ENCODE data around the gene MAST4.
"Not testable (repeated sequence)": the region's sequence is repeated elsewhere in the genome, so short reads cannot be mapped to it uniquely, and the experiment has no call there.

MAST4 gene

DNA sequence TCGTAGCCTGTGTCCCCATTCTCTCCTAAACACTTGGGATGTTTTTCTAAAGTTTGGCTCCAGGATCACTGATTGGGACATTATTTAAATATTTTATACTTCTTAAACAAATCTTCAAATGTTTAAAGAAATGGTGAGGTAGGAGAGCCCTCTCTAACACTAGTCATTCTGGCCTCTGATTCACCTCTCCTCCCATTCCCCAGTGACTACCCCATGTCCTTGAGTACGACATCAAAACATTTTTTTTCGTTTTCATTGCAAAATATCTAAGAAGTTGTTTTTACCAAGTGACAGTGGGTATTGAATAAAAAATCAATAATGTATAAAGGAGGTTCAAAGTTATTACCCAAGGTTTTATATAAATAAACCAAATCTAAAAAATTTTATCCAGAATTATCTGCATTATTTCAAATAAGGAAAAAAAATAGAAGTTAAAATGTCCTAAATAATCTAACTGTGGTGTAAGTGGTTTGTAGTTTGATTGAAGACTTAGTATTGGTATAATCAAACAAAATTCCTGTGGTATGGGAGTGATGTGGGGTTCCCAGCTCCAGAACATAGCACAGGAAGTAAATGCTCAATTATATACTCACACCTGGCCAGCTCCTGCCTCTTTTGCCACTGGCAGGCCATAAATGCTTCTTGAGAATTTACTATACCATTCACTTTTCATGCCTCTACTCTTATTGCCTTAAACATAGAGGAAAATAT is 51.1 kb downstream of the MAST4 start:
- no peak for DNase-seq

GRCh38 chr5:66652818-66653217 is 56.6 kb downstream of the MAST4 start:
- no peak for DNase-seq

DNA sequence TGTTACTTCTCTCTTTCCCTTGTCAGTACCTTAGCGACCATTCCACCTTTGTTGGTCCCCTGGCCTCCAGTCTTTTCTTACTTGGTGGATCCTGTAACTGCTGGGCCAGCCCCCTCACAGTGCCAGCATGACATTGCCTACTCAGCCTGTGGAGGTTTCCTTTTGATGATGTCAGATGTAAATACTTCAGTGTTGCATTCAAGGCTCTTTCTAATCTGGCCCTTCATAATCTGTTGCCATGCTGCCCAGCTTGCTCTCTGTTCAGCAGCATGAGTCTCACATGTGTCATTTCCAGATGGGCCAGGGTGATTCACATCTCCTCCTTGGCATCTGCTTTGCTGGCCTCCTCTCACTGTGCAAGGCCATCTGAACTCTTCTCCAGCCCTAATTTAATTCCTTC is 57.1 kb downstream of the MAST4 start:
- no peak for DNase-seq

- no peak for DNase-seq
Measured at GRCh38 chr5:66655395-66656324, 59.5 kb downstream of the MAST4 start.

DNA sequence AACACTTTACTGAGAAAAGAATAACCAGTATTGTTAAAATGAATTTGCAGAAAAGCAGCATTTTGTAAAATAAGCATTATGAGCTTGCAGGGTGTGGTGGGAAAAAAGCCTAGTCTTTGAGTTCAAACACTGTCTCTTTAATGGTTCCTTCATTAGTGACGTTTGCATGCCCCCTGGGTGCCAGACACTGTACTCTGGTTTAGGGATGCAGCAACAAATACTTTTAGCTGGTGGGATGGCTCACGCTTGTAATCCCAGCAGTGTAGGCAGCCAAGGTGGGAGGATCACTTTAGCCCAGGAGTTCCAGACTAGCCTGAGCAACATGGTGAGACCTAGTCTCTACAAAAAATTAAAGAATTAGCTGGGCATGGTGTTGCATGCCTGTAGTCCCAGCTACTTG is 62.3 kb downstream of the MAST4 start:
- DNase-seq: no peak

GRCh38 chr5:66659780-66660179 is 63.6 kb downstream of the MAST4 start:
- no peak for DNase-seq

GRCh38 chr5:66660396-66660795 is 64.2 kb downstream of the MAST4 start:
- no peak for DNase-seq

DNA sequence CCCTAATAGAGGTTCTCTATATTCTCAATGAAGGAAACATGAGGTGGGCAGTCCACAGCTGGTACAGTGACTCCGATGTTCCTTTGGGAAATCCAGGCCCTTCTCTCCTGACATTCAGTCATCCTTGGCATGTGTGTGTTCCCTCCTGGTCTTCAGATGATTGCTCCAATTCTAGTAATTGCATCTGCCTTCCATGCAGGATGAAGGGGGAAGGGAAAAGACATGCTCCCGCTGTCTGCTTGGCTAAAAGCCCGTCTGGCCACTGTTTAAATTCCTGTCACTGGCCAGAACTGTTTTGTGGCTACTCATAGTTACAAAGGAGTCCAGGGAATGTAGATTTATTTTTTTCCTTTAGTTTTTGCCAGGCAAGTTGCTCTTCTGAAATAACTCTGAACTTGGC is 65.0 kb downstream of the MAST4 start:
- no peak for DNase-seq

DNA sequence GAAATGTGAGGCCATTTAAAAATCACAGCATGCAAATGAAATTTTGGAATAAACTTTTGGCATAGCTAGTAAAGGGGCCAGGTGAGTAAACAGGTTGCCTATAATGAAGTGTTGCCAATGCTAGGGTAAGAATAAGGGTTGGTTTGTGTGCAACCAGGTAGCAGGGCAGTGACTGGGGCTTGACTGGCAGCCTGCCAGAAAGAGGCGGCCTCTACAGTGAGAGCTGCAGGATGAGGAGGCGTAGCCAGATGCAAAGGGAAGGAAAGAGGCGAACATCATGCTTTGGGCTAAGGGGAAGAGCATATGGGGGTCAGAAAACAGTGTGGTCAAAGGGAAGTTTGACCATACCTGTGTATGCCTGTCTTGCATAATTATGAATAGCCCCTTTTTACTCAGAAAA is 70.6 kb downstream of the MAST4 start:
- DNase-seq: no peak

- no peak for DNase-seq
Measured at GRCh38 chr5:66669086-66669861, 73.1 kb downstream of the MAST4 start.

- no peak for DNase-seq
Measured at GRCh38 chr5:66669862-66670195, 73.6 kb downstream of the MAST4 start.

DNA sequence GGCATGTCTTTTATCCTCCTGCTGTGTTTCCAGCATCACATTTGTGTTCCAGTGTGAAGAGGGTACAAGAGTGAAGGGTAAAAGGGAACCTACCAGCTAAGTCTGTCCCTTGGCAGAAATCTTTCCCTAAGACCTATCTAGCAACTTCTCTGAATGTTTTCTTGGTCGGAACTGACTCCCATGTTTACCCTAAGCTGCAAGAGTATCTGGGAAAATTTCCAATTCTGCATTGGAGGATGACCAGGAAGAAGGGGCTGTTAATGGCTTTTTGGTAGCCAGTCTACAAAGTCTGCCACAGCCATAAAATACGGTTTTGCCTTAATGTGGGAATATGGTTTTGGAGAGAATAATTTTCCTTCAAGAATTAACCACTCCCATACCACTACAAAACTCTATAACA is 75.1 kb downstream of the MAST4 start:
- DNase-seq: no peak

DNA sequence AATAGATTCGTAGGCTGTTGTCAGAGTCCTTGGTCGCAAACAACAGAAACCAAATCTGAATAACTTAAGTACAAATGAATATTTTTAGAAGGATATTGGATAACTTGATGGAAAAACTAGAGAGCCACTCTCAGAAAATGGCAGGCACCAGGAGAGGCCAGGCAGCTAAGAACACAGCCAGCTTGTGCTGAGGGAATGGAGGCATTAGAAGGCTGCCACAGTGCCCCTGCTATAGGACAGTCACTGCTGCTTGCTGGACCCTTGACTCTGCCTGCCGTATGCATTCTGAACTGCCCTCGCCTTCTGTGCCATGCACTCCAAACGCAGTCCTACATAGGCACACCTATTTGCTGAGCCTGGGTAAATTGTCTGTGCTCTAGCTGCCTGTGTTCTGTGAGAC is 78.6 kb downstream of the MAST4 start:
- no peak for DNase-seq

- DNase-seq: no peak
Measured at GRCh38 chr5:66675406-66675805, 79.2 kb downstream of the MAST4 start.

GRCh38 chr5:66680221-66680620 is 84.0 kb downstream of the MAST4 start:
- DNase-seq: no peak

DNA sequence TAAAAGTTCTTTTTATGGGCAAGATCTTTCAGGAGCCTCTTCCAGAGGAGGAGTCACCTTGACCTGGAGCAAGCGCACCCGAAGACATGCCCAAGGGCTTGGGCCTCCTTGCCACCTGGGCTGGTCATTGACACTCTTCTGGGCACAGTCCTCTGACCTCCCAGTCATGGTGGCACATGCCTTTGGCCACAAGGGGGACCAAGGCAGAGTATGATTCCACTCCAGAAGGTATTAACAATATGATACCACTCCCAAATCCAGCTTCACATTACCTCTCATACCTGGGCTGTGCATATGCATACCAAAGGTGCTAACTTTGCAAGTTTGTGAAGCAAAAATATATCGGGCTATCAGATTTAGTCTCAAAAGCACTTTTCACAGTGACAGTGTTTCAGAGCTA is 84.6 kb downstream of the MAST4 start:
- DNase-seq: no peak

DNA sequence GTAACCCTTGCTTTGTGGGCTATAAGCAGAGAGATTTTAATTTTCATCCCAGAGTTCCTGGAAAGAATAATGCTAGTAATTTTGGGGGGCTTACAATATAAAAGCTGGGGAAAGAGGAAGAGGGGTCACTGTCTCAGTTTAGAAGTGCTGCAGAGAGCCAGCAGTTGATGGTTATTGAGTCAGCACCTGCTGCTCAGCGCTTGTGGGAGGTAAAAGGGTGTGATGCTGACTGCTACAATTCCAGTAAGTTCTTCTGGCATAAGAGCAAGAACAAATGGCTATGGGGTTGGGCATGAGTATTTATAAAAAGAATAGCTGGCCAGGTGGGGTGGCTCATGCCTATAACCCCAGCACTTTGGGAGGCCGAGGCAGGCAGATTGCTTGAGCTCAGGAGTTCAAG is 88.5 kb downstream of the MAST4 start:
- no peak for DNase-seq

- DNase-seq: no peak
Measured at GRCh38 chr5:66689522-66690220, 93.5 kb downstream of the MAST4 start.

GRCh38 chr5:66694036-66694435 is 97.8 kb downstream of the MAST4 start:
- no peak for DNase-seq

- DNase-seq: not testable (repeated sequence)
Measured at GRCh38 chr5:66695840-66696239, 99.6 kb downstream of the MAST4 start.

DNA sequence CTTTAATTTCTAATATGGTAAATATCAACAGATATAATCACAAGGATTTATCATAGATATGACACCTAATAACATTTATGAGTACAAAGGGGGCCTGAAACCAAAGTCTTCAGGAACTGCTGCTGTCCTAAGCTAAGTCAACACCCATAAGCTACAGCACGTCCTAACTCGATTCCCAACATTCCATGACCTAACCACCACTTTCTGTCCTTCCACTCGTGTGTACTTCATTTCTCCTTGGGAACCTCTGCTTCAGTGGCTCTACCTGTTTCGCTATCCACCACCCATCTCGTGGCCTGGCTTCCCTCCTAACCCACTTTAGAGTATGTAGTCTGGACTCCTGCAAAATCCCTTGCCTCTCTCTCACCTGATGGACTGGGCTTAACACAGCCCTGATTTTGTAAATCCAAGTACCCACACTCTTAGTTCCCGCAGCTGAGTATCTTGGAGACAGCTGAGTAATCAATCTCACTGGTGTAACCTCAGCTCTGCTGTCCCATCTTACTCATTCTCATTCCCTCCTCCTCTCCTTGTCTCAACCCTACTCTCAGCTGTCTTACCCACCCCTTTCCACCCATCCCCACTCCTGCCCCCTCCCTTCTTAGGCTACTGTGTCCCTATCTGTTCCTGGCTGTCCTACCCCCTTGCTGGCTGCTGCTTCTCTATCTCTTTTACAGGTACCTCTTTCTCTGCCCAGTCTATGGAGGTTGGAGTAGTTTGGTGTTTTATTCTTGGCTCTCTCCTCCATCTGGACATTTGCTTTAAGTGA is 101.8 kb downstream of the MAST4 start:
- DNase-seq: no peak

- no peak for DNase-seq
Measured at GRCh38 chr5:66701244-66701643, 105.1 kb downstream of the MAST4 start.

Measured in T-helper 2 cell (primary cell).